Thyroid gland (tissue), 4 donors: ENCODE measurements around the gene HPD. TPM values are rescaled to one million over a fixed set of nuclear protein-coding genes. Genes with fewer than 3 reads are reported as not detected.

Experiments
- DNase-seq, 2 donors: peaks; one replicate each; pipeline ENCODE4 v3.0.0-alpha.2; 2019
- H3K27ac ChIP-seq, 3 donors: fragments of 200-600 bp; sonication (generic); 1 replicate in 2 of 3; 2 replicates in 1 of 3; pipeline ENCODE4 v1.5.1; 2016 to 2019; ENCODE audit warnings: mild to moderate bottlenecking in 1 of 3, moderate library complexity in 1 of 3
- H3K27me3 ChIP-seq: fragments of 200-600 bp; sonication (generic); one replicate; pipeline ENCODE4 v1.5.1; 2019
- H3K36me3 ChIP-seq, 2 donors: fragments of 200-600 bp; sonication (generic); one replicate each; pipeline ENCODE4 v1.5.1; 2016 to 2019
- H3K4me1 ChIP-seq, 2 donors: fragments of 200-600 bp; sonication (generic); one replicate each; pipeline ENCODE4 v1.5.1; 2017 to 2019
- H3K4me3 ChIP-seq, 3 donors: fragments of 200-600 bp; sonication (generic); replicated peaks in 1 of 3; 1 replicate in 2 of 3; 2 replicates in 1 of 3; pipeline ENCODE4 v1.5.1; 2016; ENCODE audit warnings: mild to moderate bottlenecking in 1 of 3
- H3K9me3 ChIP-seq: fragments of 200-600 bp; sonication (generic); one replicate; pipeline ENCODE4 v1.5.1; 2017
- POLR2A ChIP-seq, 2 donors: fragments of 450-650 bp; IDR thresholded peaks; one replicate each; pipeline ENCODE4 v1.6.1; 2017; ENCODE audit warnings: antibody characterized with exemption in 2 of 2, mild to moderate bottlenecking in 2 of 2, moderate library complexity in 1 of 2
- WGBS, 2 donors: methylation state at CpG; one replicate each; pipeline ENCODE4 v1.1.5; 2017; 5-methylcytosine and 5-hydroxymethylcytosine counted together
- intact Hi-C: fragments of 100-400 bp; cut with DNase I; formaldehyde crosslinking; loops from one replicate; pipeline ENCODE4 v1.15.1; 2023
- total RNA-seq, 4 donors: library from RNA; depleted of rRNA; stranded (reverse); fragments of >200 nt; gene quantifications; one replicate each; pipeline ENCODE4 v1.2.3, GENCODE V29; 2016
- TF ChIP-seq, protein P1 (sequence below), 6 experiments: fragments of 200-600 bp in 3 of 6; fragments of 450-650 bp in 3 of 6; sonication (generic) in 3 of 6; IDR thresholded peaks; one replicate each; pipeline ENCODE4 v1.5.1; 2016 to 2019; ENCODE audit warnings: antibody characterized with exemption in 6 of 6, mild to moderate bottlenecking in 2 of 6, inconsistent platforms in 1 of 6, moderate library complexity in 1 of 6

HPD gene
- total RNA-seq, 4 donors from 2014 or later = 0.39 to 1.2 (median 0.78) TPM; not detected in 1

GRCh38 chr12:121843236-121843982, 15.2 kb downstream of the HPD start:
- WGBS, 2 donors = 71 to 78% methylated on average over 13 of the region's 13 CpGs
- H3K27me3 ChIP-seq = no peaks in the 10 kb centered on the region
- H3K36me3 ChIP-seq = no peaks in the 10 kb centered on the region
- no peak for DNase-seq
- intact Hi-C loops = no loop called here
- no peak overlapping the region for H3K4me3 ChIP-seq
- no peak overlapping the region for H3K27ac ChIP-seq
- peaks cover 5 to 6% of the 10 kb centered on the region in 2 donors for H3K4me1 ChIP-seq
- TF ChIP-seq POLR2A (IDR thresholded peaks at IDR 0.05) = no peak
- TF ChIP-seq, protein P1, sequence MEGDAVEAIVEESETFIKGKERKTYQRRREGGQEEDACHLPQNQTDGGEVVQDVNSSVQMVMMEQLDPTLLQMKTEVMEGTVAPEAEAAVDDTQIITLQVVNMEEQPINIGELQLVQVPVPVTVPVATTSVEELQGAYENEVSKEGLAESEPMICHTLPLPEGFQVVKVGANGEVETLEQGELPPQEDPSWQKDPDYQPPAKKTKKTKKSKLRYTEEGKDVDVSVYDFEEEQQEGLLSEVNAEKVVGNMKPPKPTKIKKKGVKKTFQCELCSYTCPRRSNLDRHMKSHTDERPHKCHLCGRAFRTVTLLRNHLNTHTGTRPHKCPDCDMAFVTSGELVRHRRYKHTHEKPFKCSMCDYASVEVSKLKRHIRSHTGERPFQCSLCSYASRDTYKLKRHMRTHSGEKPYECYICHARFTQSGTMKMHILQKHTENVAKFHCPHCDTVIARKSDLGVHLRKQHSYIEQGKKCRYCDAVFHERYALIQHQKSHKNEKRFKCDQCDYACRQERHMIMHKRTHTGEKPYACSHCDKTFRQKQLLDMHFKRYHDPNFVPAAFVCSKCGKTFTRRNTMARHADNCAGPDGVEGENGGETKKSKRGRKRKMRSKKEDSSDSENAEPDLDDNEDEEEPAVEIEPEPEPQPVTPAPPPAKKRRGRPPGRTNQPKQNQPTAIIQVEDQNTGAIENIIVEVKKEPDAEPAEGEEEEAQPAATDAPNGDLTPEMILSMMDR (IDR thresholded peaks at IDR 0.05) = no peak
- no peaks in the 10 kb centered on the region for H3K9me3 ChIP-seq

GRCh38 chr12:121839993-121840761, 18.5 kb downstream of the HPD start:
- peak overlapping the region in 2 of 3 donors; percentile 20 to 45 for H3K4me3 ChIP-seq
- peak overlapping the region in 1 of 3 donors; percentile 56 for H3K27ac ChIP-seq
- no peak for TF ChIP-seq POLR2A (IDR thresholded peaks at IDR 0.05)
- TF ChIP-seq, protein P1 (IDR thresholded peaks at IDR 0.05) = no peak
- no peaks in the 10 kb centered on the region for H3K9me3 ChIP-seq
- 80 to 87% methylated on average over 21 to 23 of the region's 24 CpGs for WGBS, 2 donors
- H3K36me3 ChIP-seq = no peaks in the 10 kb centered on the region
- no peak for DNase-seq
- intact Hi-C loops = no loop called here
- H3K4me1 ChIP-seq = peaks cover 5 to 6% of the 10 kb centered on the region in 2 donors
- no peaks in the 10 kb centered on the region for H3K27me3 ChIP-seq

GRCh38 chr12:121839106-121839992, 19.3 kb downstream of the HPD start:
- 13 to 26% methylated on average over 31 to 53 of the region's 53 CpGs for WGBS, 2 donors
- H3K27ac ChIP-seq = peak overlapping the region in 1 of 3 donors; percentile 56
- H3K4me1 ChIP-seq = peaks cover 5 to 6% of the 10 kb centered on the region in 2 donors
- TF ChIP-seq, protein P1 (IDR thresholded peaks at IDR 0.05) = peak in 4 of 6 experiments; percentile 23 to 55 (median 33)
- peak in 1 of 2 donors; percentile 66 for TF ChIP-seq POLR2A (IDR thresholded peaks at IDR 0.05)
- H3K36me3 ChIP-seq = no peaks in the 10 kb centered on the region
- peak; percentile 100 for DNase-seq
- H3K9me3 ChIP-seq = no peaks in the 10 kb centered on the region
- intact Hi-C loops = no loop called here
- H3K27me3 ChIP-seq = no peaks in the 10 kb centered on the region
- peak overlapping the region in 2 of 3 donors; percentile 20 to 45 for H3K4me3 ChIP-seq

- H3K36me3 ChIP-seq = no peaks in the 10 kb centered on the region
- H3K27ac ChIP-seq = no peak overlapping the region
- H3K4me3 ChIP-seq = no peak overlapping the region
- no peak for TF ChIP-seq POLR2A (IDR thresholded peaks at IDR 0.05)
- TF ChIP-seq, protein P1 (IDR thresholded peaks at IDR 0.05) = no peak
- peak; percentile 74 to 84 for DNase-seq
- 73 to 74% methylated on average over 5 of the region's 5 CpGs for WGBS, 2 donors
- no peaks in the 10 kb centered on the region for H3K27me3 ChIP-seq
- H3K9me3 ChIP-seq = no peaks in the 10 kb centered on the region
- H3K4me1 ChIP-seq = peaks cover 5 to 6% of the 10 kb centered on the region in 2 donors
- intact Hi-C loops = no loop called here
Observed at GRCh38 chr12:121838126-121838525, 20.5 kb downstream of the HPD start.
